T-helper 1 cell treated with Interleukin-12 subunit alpha and Interleukin-12 subunit beta and Interleukin-4 antibody, amounts not matched to agents 30 ng/mL and 1 ng/mL, for 36 hours (primary cell): Measurements from ENCODE around the gene GALK1. TPM values are rescaled to one million over a fixed set of nuclear protein-coding genes. Genes with fewer than 3 reads are reported as not detected.

Experiments used
- intact Hi-C: fragments of 100-400 bp; cut with micrococcal nuclease; formaldehyde crosslinking; loops from one replicate; pipeline ENCODE4 v1.15.1; 2024
- total RNA-seq: library from RNA; stranded (reverse); gene quantifications from 2 replicates; pipeline ENCODE4 v1.2.3, GENCODE V29; 2022

The GALK1 gene
- total RNA-seq, 1 donor from 2014 or later, result 40.4 TPM

DNA sequence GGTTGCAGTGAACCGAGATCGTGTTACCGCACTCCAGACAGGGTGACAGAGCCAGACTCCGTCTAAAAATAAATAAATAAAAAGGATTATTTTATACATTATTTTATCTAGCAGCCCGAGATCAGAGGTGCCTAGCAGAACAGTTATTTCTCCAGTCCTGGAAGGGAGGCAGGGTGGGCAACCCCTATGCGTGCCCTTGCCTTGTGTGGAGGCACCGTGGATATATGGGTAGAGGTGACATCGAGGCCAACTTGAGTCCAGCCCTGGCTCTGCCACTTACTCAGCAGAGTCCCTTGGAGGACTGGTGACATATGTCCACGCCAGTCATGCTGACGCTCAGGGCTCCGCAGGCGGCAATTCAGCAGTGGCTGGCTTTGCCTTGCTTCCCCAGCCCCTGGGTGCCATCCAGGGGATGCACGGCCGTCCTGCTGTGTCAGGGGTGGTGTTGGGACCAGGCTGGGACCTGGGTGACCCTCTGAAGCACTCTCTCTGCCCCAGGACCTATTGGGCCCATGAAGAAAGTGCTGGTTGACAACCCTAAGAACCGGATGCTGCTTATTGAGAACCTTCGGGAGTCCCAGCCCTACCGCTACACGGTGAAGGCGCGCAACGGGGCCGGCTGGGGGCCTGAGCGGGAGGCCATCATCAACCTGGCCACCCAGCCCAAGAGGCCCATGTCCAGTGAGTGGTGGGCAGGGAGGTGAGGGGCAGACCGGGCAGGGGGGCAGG is 13.2 kb downstream of the GALK1 start:
- intact Hi-C loops, result no loop called here

DNA sequence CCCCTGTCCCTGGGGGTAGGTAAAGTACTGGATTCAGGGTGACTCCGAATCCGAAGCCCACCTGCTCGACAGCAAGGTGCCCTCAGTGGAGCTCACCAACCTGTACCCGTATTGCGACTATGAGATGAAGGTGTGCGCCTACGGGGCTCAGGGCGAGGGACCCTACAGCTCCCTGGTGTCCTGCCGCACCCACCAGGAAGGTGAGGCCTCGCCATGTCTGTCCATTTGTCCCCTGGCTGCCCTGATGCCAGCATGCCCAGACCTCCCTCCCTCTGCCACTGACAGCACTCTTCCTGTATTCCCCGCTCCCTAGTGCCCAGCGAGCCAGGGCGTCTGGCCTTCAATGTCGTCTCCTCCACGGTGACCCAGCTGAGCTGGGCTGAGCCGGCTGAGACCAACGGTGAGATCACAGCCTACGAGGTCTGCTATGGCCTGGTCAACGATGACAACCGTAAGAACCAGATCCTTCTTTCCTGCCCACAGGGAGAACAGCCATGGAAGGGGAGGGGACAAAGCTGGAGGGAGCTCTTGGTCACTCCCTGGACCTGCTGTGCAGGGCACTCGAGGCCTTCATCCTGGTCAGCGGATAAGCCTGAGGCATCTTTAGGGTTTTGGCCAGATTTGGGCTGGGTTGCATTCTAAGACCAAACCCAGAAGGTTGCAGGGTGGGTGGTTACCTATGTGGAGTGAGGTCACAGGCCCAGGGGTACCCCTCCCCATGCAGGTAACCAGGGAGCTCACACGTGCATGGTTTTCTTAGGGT is 14.2 kb downstream of the GALK1 start:
- intact Hi-C loops, result loop anchor here (1.0 kb wide), 3 partner anchors 118 to 325 kb away; partner anchors contain the start of gene SMIM5

- intact Hi-C loops, result loop anchor here (1.0 kb wide), 3 partner anchors 116 to 323 kb away; partner anchors contain the start of gene SMIM5
Observed at GRCh38 chr17:75749545-75750389, 15.2 kb downstream of the GALK1 start.

DNA sequence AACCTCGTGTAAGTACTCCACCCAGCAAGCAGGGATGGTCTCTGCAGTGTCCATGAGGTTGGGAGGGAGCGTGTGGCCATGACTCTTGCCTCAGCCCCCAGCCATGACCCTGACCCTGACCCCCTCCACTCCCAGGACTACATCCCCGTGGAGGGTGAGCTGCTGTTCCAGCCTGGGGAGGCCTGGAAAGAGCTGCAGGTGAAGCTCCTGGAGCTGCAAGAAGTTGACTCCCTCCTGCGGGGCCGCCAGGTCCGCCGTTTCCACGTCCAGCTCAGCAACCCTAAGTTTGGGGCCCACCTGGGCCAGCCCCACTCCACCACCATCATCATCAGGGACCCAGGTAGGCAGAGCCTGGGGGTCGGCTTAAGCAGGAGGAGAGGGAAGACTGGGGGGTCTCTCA is 16.3 kb downstream of the GALK1 start:
- intact Hi-C loops, result no loop called here

- intact Hi-C loops, result no loop called here
Observed at GRCh38 chr17:75743625-75744206, 21.3 kb downstream of the GALK1 start.

DNA sequence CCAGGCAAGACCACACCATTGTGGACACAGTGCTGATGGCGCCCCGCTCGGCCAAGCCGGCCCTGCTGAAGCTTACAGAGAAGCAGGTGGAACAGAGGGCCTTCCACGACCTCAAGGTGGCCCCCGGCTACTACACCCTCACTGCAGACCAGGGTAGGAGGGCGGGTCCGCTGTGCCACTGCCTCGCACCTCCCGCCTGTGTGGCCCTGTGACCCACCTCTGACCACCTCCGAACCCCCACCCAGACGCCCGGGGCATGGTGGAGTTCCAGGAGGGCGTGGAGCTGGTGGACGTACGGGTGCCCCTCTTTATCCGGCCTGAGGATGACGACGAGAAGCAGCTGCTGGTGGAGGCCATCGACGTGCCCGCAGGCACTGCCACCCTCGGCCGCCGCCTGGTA is 22.7 kb downstream of the GALK1 start:
- intact Hi-C loops, result no loop called here

DNA sequence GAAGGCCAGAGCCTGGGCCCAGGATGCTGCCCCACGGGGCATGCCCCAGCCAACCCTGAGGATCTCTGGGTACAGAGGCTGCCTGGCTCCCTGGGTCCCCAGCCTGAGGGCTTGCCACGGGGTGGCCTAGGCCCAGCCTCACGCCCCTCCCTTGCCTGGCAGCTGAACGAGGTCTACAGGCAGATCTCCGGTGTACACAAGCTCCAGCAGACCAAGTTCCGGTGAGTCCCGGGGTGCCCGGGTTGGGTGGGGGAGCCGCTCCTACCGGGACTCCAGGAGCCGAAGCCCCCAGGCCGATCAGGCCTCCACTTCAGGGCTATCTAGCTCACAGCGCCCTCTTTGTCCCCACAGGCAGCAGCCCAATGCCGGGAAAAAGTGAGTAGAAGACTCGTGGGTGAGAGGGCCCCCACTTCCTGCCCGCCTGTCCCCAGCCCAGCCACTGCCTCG is 24.3 kb downstream of the GALK1 start:
- intact Hi-C loops, result no loop called here

DNA sequence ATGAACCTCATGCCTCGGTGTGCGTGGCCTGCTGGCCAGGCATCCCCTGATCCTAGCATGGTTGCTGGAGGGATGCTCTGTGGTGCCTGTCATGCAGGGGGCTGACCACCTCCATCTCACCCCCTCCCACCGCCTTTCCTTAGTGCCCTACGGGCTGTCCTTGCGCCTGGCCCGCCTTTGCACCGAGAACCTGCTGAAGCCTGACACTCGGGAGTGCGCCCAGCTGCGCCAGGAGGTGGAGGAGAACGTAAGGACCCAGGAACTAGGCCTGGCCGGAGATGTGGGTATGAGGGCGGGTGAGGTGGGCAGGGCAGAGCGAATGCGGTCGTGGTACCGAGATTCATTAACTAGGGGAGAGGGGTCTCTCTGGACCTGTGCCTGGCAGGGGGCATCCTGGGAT is 24.8 kb downstream of the GALK1 start:
- intact Hi-C loops, result no loop called here

- intact Hi-C loops, result no loop called here
Observed at GRCh38 chr17:75739801-75740200, 25.2 kb downstream of the GALK1 start.

GRCh38 chr17:75739174-75739573 is 25.8 kb downstream of the GALK1 start:
- intact Hi-C loops, result no loop called here

GRCh38 chr17:75738218-75738802 is 26.7 kb downstream of the GALK1 start:
- intact Hi-C loops, result no loop called here

GRCh38 chr17:75737133-75737962 is 27.6 kb downstream of the GALK1 start:
- intact Hi-C loops, result no loop called here

DNA sequence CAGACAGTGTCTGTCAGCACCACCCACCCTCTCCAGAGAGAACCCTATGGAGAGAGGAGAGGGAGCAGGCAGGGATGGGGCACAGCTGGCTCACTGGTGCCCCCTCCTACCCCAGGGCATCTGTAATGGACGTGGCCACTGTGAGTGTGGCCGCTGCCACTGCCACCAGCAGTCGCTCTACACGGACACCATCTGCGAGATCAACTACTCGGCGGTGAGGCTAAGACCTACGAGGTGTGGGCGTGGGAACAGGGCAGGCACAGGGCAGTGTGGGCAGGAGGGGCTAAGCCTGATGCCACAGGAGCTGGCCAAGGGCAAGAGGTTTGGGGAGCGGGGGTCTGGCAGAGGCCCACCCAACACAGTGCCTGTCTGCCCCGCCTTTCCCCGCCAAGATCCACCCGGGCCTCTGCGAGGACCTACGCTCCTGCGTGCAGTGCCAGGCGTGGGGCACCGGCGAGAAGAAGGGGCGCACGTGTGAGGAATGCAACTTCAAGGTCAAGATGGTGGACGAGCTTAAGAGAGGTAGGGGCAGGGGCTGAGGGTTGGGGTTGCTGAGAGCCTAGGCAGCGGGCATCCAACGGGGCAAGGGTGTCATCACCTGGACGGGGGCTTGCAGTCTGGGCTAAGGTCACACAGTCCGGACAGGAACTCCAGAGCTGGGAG is 28.7 kb downstream of the GALK1 start:
- intact Hi-C loops, result no loop called here

- intact Hi-C loops, result no loop called here
Observed at GRCh38 chr17:75734674-75735294, 30.2 kb downstream of the GALK1 start.

DNA sequence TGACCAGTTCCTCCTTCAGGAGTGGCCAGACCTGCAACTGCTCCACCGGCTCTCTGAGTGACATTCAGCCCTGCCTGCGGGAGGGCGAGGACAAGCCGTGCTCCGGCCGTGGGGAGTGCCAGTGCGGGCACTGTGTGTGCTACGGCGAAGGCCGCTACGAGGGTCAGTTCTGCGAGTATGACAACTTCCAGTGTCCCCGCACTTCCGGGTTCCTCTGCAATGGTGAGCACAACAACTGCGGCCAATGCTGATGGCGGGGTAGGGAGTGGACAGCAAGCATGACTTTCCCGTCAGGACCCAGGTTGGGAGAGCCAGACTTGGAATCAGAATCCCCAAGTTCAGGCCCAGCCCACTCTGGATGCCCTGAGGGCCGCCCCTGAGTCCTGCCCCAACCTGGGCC is 31.5 kb downstream of the GALK1 start:
- intact Hi-C loops, result no loop called here

GRCh38 chr17:75731716-75732498 is 33.1 kb downstream of the GALK1 start:
- intact Hi-C loops, result no loop called here

DNA sequence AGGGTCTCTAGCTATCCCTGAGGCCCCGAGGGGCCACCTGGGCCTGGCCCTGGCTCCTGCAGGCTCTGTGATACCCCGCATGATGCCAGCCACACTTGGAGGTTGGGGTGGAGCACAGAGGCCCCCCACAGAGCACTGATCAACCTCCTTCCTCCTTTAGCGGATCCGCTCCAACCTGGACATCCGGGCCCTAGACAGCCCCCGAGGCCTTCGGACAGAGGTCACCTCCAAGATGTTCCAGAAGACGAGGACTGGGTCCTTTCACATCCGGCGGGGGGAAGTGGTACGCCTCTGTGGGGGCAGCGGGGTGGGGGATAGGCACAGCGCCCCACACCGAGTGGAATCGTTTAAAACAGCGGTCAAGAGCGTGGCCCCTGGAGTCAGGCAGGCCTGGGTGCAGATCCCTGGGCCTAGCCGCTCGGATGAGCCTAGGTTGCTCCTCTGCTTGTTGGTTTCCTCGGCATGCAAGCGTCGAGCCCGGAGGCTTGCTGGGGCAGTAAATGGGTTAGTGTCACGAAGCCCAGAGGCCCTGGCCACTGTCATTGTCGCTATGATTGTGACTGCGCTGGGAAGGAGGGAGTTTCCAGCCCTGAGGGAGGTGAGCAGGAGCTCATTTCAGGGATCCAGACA is 33.8 kb downstream of the GALK1 start:
- intact Hi-C loops, result no loop called here

DNA sequence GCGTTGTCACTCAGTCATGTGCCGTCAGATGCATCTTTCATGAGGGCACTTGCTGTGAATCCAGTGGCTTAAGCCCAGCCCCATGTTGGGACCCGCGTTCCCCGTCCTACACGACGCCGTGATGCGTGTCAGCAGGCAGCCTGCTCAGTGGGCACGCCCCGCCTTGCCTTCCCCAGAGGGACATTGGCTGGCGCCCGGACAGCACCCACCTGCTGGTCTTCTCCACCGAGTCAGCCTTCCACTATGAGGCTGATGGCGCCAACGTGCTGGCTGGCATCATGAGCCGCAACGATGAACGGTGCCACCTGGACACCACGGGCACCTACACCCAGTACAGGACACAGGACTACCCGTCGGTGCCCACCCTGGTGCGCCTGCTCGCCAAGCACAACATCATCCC is 34.9 kb downstream of the GALK1 start:
- intact Hi-C loops, result no loop called here
